Testis (tissue), 3 donors: ENCODE results near the gene LONRF2. TPM values are rescaled to one million over a fixed set of nuclear protein-coding genes. Genes with fewer than 3 reads are reported as not detected.

Source experiments
- DNase-seq: peaks from one replicate; pipeline ENCODE4 v3.0.0-alpha.2; 2019
- H3K27ac ChIP-seq, 2 donors: fragments of 200-600 bp; sonication (generic); one replicate each; pipeline ENCODE4 v1.5.1; 2019
- H3K27me3 ChIP-seq: fragments of 200-600 bp; sonication (generic); one replicate; pipeline ENCODE4 v1.5.1; 2019
- H3K36me3 ChIP-seq: fragments of 200-600 bp; sonication (generic); one replicate; pipeline ENCODE4 v1.5.1; 2017; ENCODE audit warnings: low read depth; ENCODE audit errors: missing control alignments
- H3K4me1 ChIP-seq: fragments of 200-600 bp; sonication (generic); one replicate; pipeline ENCODE4 v1.5.1; 2019
- H3K4me3 ChIP-seq, 2 donors: fragments of 200-600 bp; sonication (generic); one replicate each; pipeline ENCODE4 v1.5.1; 2017 to 2019
- H3K9me3 ChIP-seq: fragments of 200-600 bp; sonication (generic); one replicate; pipeline ENCODE4 v1.5.1; 2017
- CTCF ChIP-seq, 3 experiments: fragments of 450-650 bp in 2 of 3; fragments of 200-600 bp in 1 of 3; sonication (generic) in 1 of 3; IDR thresholded peaks; one replicate each; pipeline ENCODE4 v1.5.1; 2016 to 2019; ENCODE audit warnings: antibody characterized with exemption in 3 of 3, mild to moderate bottlenecking in 2 of 3, moderate library complexity in 1 of 3
- POLR2A ChIP-seq: fragments of 450-650 bp; IDR thresholded peaks from one replicate; pipeline ENCODE4 v1.6.1; 2017; ENCODE audit warnings: antibody characterized with exemption, mild to moderate bottlenecking, moderate library complexity
- WGBS, 2 donors: methylation state at CpG; one replicate each; pipeline ENCODE4 v1.1.5; 2018; 5-methylcytosine and 5-hydroxymethylcytosine counted together
- intact Hi-C: fragments of 100-400 bp; cut with DNase I; formaldehyde crosslinking; loops from one replicate; pipeline ENCODE4 v1.15.1; 2023; ENCODE audit warnings: low total_unique reads
- polyA plus RNA-seq: library from polyadenylated mRNA; stranded (reverse); fragments of 350-450 nt; fragmentation: Illumina TruSeq; extraction: RNeasy Lipid Tissue Mini Kit (QIAGEN cat#74804); gene quantifications from one replicate; pipeline ENCODE4 v1.2.3, GENCODE V29; 2014; ENCODE audit warnings: low read depth, low replicate concordance; ENCODE audit not compliant: insufficient read depth
- total RNA-seq, 2 donors: library from RNA; depleted of rRNA; stranded (reverse); fragments of >200 nt; gene quantifications; one replicate each; pipeline ENCODE4 v1.2.3, GENCODE V29; 2016

Gene LONRF2
- total and polyA plus RNA-seq, 3 donors from 2014 or later, result 6.5 to 17.7 (median 16.1) TPM

GRCh38 chr2:100256416-100256815 lies 65.9 kb downstream of the LONRF2 start:
- no peaks in the 10 kb centered on the region for H3K9me3 ChIP-seq
- no peak overlapping the region for H3K27ac ChIP-seq
- intact Hi-C loops, result no loop called here
- no peak overlapping the region for H3K4me3 ChIP-seq
- TF ChIP-seq POLR2A, result no peak
- TF ChIP-seq CTCF (IDR thresholded peaks at IDR 0.05), result no peak
- no peaks in the 10 kb centered on the region for H3K27me3 ChIP-seq
- H3K36me3 ChIP-seq, result no peaks in the 10 kb centered on the region
- 90% methylated on average over 6 to 11 of the region's 11 CpGs for WGBS, 2 donors
- H3K4me1 ChIP-seq, result no peaks in the 10 kb centered on the region
- no peak for DNase-seq

- Histone ChIP-seq H3K36me3 (no peaks in the 10 kb centered on the region), H3K27ac (no peak overlapping the region), H3K27me3 (no peaks in the 10 kb centered on the region), H3K4me3 (no peak overlapping the region), H3K9me3 (no peaks in the 10 kb centered on the region), H3K4me1 (no peaks in the 10 kb centered on the region)
- intact Hi-C loops, result no loop called here
- DNase-seq, result no peak
- 85 to 88% methylated on average over 16 of the region's 16 CpGs for WGBS, 2 donors
- no peak for TF ChIP-seq POLR2A
- no peak for TF ChIP-seq CTCF (IDR thresholded peaks at IDR 0.05)
Measured at GRCh38 chr2:100254646-100255210, 67.6 kb downstream of the LONRF2 start.

- Histone ChIP-seq H3K4me1 (no peaks in the 10 kb centered on the region), H3K27ac (no peak overlapping the region), H3K4me3 (no peak overlapping the region), H3K27me3 (no peaks in the 10 kb centered on the region), H3K36me3 (no peaks in the 10 kb centered on the region), H3K9me3 (no peaks in the 10 kb centered on the region)
- intact Hi-C loops, result no loop called here
- WGBS, 2 donors, result 89 to 96% methylated on average over 5 of the region's 5 CpGs
- TF ChIP-seq POLR2A, result no peak
- TF ChIP-seq CTCF (IDR thresholded peaks at IDR 0.05), result no peak
- DNase-seq, result no peak
Measured at GRCh38 chr2:100253786-100254185, 68.5 kb downstream of the LONRF2 start.

- no peak for DNase-seq
Measured at GRCh38 chr2:100252811-100253698, 69.2 kb downstream of the LONRF2 start.

More at GRCh38 chr2:100252811-100253698, 69.2 kb downstream of the LONRF2 start:
- no peaks in the 10 kb centered on the region for H3K27me3 ChIP-seq
- 78 to 82% methylated on average over 17 of the region's 17 CpGs for WGBS, 2 donors
- no peak overlapping the region for H3K27ac ChIP-seq
- H3K4me1 ChIP-seq, result no peaks in the 10 kb centered on the region
- intact Hi-C loops, result no loop called here
- H3K9me3 ChIP-seq, result no peaks in the 10 kb centered on the region
- TF ChIP-seq POLR2A (no peak), CTCF (IDR thresholded peaks at IDR 0.05) (no peak)
- H3K36me3 ChIP-seq, result no peaks in the 10 kb centered on the region
- no peak overlapping the region for H3K4me3 ChIP-seq
